OCI-LY1 (cell line): ENCODE results near the gene SRCIN1.

Source experiments
- H2AFZ ChIP-seq: fragments of 200-600 bp; sonication (generic), shearing (Covaris generic); 2 replicates; pipeline ENCODE4 v1.6.0; 2014; ENCODE audit warnings: antibody characterized with exemption, mild to moderate bottlenecking, low read length
- H3F3A ChIP-seq: fragments of 200-600 bp; sonication (generic), shearing (Covaris generic); 2 replicates; pipeline ENCODE4 v1.6.0; 2014; ENCODE audit warnings: mild to moderate bottlenecking, antibody characterized with exemption, low read length, moderate library complexity; ENCODE audit not compliant: insufficient read depth
- H3K27ac ChIP-seq: fragments of 200-600 bp; sonication (generic); 2 replicates; pipeline ENCODE4 v1.5.1; 2014; ENCODE audit warnings: low read length, mixed run types, mild to moderate bottlenecking, low read depth; ENCODE audit not compliant: poor library complexity, severe bottlenecking
- H3K27me3 ChIP-seq: fragments of 200-600 bp; sonication (generic); 2 replicates; pipeline ENCODE4 v1.6.0; 2014; ENCODE audit warnings: antibody characterized with exemption, mild to moderate bottlenecking, low read length, moderate library complexity; ENCODE audit not compliant: insufficient read depth
- H3K36me3 ChIP-seq: fragments of 200-600 bp; sonication (generic); 2 replicates; pipeline ENCODE4 v1.6.1; 2014; ENCODE audit warnings: mild to moderate bottlenecking, antibody characterized with exemption, low read length, moderate library complexity, mixed read lengths; ENCODE audit not compliant: insufficient read depth
- H3K4me1 ChIP-seq: fragments of 200-600 bp; sonication (generic); 2 replicates; pipeline ENCODE4 v1.5.1; 2014; ENCODE audit warnings: mild to moderate bottlenecking, low read length, moderate library complexity; ENCODE audit not compliant: insufficient read depth, severe bottlenecking
- H3K4me2 ChIP-seq: fragments of 200-600 bp; sonication (generic), shearing (Covaris generic); 2 replicates; pipeline ENCODE4 v1.6.1; 2014; ENCODE audit warnings: low read length
- H3K4me3 ChIP-seq: fragments of 200-600 bp; sonication (generic); 2 replicates; pipeline ENCODE4 v1.5.1; 2014; ENCODE audit warnings: low read length, low read depth, mild to moderate bottlenecking, mixed read lengths; ENCODE audit not compliant: poor library complexity, severe bottlenecking
- H3K79me2 ChIP-seq: fragments of 200-600 bp; shearing (Covaris generic); 2 replicates; pipeline ENCODE4 v1.6.1; 2016; ENCODE audit warnings: mixed run types, low read length, mixed read lengths; ENCODE audit not compliant: insufficient read depth
- H3K9ac ChIP-seq: fragments of 200-600 bp; sonication (generic), shearing (Covaris generic); 2 replicates; pipeline ENCODE4 v1.6.1; 2014; ENCODE audit warnings: mild to moderate bottlenecking, low read length, mixed read lengths
- H3K9me2 ChIP-seq: fragments of 200-600 bp; sonication (generic), shearing (Covaris generic); 2 replicates; pipeline ENCODE4 v1.6.1; 2014; ENCODE audit warnings: low read depth, mild to moderate bottlenecking, low read length, mixed read lengths
- H3K9me3 ChIP-seq: fragments of 200-600 bp; shearing (Covaris generic); 2 replicates; pipeline ENCODE4 v1.6.1; 2014; ENCODE audit warnings: low read length, mixed read lengths
- H4K20me1 ChIP-seq: fragments of 200-600 bp; sonication (generic), shearing (Covaris generic); 2 replicates; pipeline ENCODE4 v1.6.0; 2016; ENCODE audit warnings: mild to moderate bottlenecking, low read length; ENCODE audit not compliant: insufficient read depth
- CTCF ChIP-seq: fragments of 200-600 bp; sonication (generic), shearing (Covaris generic); IDR thresholded peaks from 2 replicates; pipeline ENCODE4 v1.5.1; 2017; ENCODE audit warnings: mild to moderate bottlenecking, antibody characterized with exemption, low read length, moderate library complexity, mixed read lengths
- EZH2 ChIP-seq: fragments of 200-600 bp; sonication (generic), shearing (Covaris generic); IDR thresholded peaks from 2 replicates; pipeline ENCODE4 v1.8.0; 2017; ENCODE audit warnings: borderline replicate concordance, mixed run types, mild to moderate bottlenecking, antibody characterized with exemption, low read length, moderate library complexity, mixed read lengths

SRCIN1 gene

GRCh38 chr17:38587203-38587602 is 18.5 kb downstream of the SRCIN1 start:
- Histone ChIP-seq H3K36me3 (no peaks in the 10 kb centered on the region), H3K79me2 (no peaks in the 10 kb centered on the region), H3K27ac (no peak overlapping the region), H3K27me3 (peaks cover 3% of the 10 kb centered on the region; the same call in 1 of the 2 replicates), H3K4me3 (no peak overlapping the region), H2AFZ (no peak overlapping the region), H3K9me2 (no peaks in the 10 kb centered on the region), H3K9me3 (no peaks in the 10 kb centered on the region), H3K9ac (no peak overlapping the region), H4K20me1 (no peaks in the 10 kb centered on the region), H3K4me1 (no peaks in the 10 kb centered on the region), H3F3A (no peaks in the 10 kb centered on the region), H3K4me2 (no peak overlapping the region)
- TF ChIP-seq CTCF (no peak), EZH2 (no peak)

DNA sequence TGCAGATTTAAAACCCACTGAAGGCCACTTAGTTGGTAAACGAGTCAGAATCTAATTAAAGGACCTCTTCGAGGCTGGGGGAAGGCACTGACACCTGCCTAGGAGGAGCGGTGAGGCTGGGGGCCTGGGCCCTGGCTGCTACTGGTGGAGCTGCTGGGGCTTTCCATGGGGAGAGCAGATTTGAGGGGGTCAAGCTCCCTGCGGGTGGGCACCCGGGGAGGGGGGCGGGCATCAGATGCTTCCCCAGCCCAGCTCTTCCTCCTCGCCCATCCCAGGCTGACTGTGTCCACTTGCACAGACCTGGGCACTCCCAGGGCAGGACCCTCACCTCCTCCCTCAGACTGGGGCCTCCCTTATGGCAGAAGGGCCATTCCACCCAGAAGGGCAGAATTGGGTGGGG is 19.0 kb downstream of the SRCIN1 start:
- Histone ChIP-seq H3F3A (no peaks in the 10 kb centered on the region), H3K4me2 (no peak overlapping the region), H3K27ac (no peak overlapping the region), H3K9me2 (no peaks in the 10 kb centered on the region), H3K9me3 (no peaks in the 10 kb centered on the region), H3K27me3 (peaks cover 3% of the 10 kb centered on the region; the same call in 1 of the 2 replicates), H3K4me1 (no peaks in the 10 kb centered on the region), H3K79me2 (no peaks in the 10 kb centered on the region), H3K36me3 (no peaks in the 10 kb centered on the region), H3K4me3 (no peak overlapping the region), H3K9ac (no peak overlapping the region), H2AFZ (no peak overlapping the region), H4K20me1 (no peaks in the 10 kb centered on the region)
- no peak for TF ChIP-seq CTCF
- TF ChIP-seq EZH2, result no peak

DNA sequence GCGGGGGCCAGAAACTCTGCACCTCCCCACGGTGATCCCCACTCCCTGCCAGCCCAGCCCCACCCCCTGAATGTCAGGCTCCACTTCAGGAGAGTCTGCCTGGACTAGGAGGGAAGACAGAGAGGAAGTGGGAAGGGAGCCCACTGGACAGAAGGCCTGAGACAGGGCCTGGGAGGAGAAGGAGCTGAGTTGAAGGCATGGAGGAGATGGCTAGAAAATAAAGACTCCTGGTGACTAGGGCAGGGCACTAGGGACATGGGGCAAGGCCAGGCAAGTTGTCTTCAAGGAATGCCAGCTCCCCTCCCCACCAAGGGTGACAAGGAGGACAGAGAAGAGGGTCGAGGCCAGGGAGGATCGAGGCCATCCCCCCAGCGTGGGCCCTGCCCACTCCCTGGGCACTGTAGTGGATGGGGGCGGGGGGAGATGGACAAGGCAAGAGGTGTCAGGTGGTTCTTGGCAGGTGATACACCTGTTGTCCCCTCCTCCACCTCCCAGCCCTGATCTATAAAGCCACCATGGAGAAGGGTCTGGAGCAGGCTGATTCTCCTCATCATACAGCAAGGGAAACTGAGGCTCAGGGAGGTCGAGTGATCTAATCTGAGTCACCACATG is 19.7 kb downstream of the SRCIN1 start:
- H3K4me2 ChIP-seq, result no peak overlapping the region
- H3K4me3 ChIP-seq, result no peak overlapping the region
- H3K9ac ChIP-seq, result no peak overlapping the region
- H3K79me2 ChIP-seq, result no peaks in the 10 kb centered on the region
- no peaks in the 10 kb centered on the region for H3F3A ChIP-seq
- no peak overlapping the region for H2AFZ ChIP-seq
- no peaks in the 10 kb centered on the region for H3K4me1 ChIP-seq
- no peaks in the 10 kb centered on the region for H3K9me2 ChIP-seq
- peaks cover 3% of the 10 kb centered on the region; the same call in 1 of the 2 replicates for H3K27me3 ChIP-seq
- no peaks in the 10 kb centered on the region for H3K36me3 ChIP-seq
- no peaks in the 10 kb centered on the region for H4K20me1 ChIP-seq
- TF ChIP-seq CTCF (no peak), EZH2 (no peak)
- no peak overlapping the region for H3K27ac ChIP-seq
- no peaks in the 10 kb centered on the region for H3K9me3 ChIP-seq
